GM12878 (cell line): Measurements from ENCODE around the gene IQSEC2. TPM values are rescaled to one million over a fixed set of nuclear protein-coding genes. Genes with fewer than 3 reads are reported as not detected.

ENCODE experiments used
- ATAC-seq: fragments of 200-7000 bp; cut with Tn5 transposase; 3 replicates; pipeline ENCODE4 v1.9.1; 2020; ENCODE audit warnings: mild to moderate bottlenecking, moderate library complexity
- BruUV-seq: library from RNA; stranded (reverse); fragments of 400-500 nt; replicated peaks from 2 replicates; lab custom pipeline; 2021; lab: Mats Ljungman, UMichigan
- CTCF ChIA-PET: fragments of 300-600 bp; sonication (Branson Sonifier 250); formaldehyde crosslinking; extraction: SDS; loops from one replicate; lab custom pipeline; 2021; ENCODE audit warnings: inconsistent platforms; lab: Yijun Ruan, JAX
- POLR2A ChIA-PET: fragments of 350-600 bp; formaldehyde crosslinking; extraction: SDS; loops from one replicate; lab custom pipeline; 2021; ENCODE audit warnings: inconsistent platforms; lab: Charles Lee
- RAD21 ChIA-PET: fragments of 300-600 bp; sonication (Branson Sonifier 250); formaldehyde crosslinking; loops from one replicate; lab custom pipeline; 2023; ENCODE audit warnings: antibody characterized with exemption; ENCODE audit not compliant: unreplicated experiment; lab: Charles Lee
- SMC1A ChIA-PET: fragments of 300-600 bp; sonication (Branson Sonifier 250); formaldehyde crosslinking; loops from one replicate; lab custom pipeline; 2023; ENCODE audit not compliant: unreplicated experiment, uncharacterized antibody; lab: Charles Lee
- DNase-seq: peaks from one replicate; pipeline ENCODE4 v3.0.0-alpha.2; 2011; ENCODE audit warnings: low read depth, low spot score
- FAIRE-seq: peaks from 3 replicates; lab custom pipeline; 2011; peaks lifted over from hg19 to GRCh38; lab: Jason Lieb, UNC
- H2AFZ ChIP-seq: 2 replicates; pipeline ENCODE4 v1.6.0; 2011; ENCODE audit warnings: low read depth, low read length, control low read depth; ENCODE audit not compliant: control insufficient read depth
- H3K27ac ChIP-seq: 2 replicates; pipeline ENCODE4 v1.5.1; 2011; ENCODE audit warnings: control low read depth; ENCODE audit not compliant: control insufficient read depth, insufficient read depth
- H3K27me3 ChIP-seq, 2 experiments: replicated peaks in 1 of 2; 2 replicates each; pipeline versions ENCODE4 v1.6.0 to v1.6.1; 2011; ENCODE audit warnings: low read length in 1 of 2; ENCODE audit not compliant: control insufficient read depth in 2 of 2, insufficient read depth in 2 of 2
- H3K36me3 ChIP-seq, 2 experiments: 2 replicates each; pipeline ENCODE4 v1.5.1; 2011; ENCODE audit warnings: low read length in 1 of 2; ENCODE audit not compliant: control insufficient read depth in 2 of 2, insufficient read depth in 2 of 2
- H3K4me1 ChIP-seq: 2 replicates; pipeline ENCODE4 v1.6.1; 2011; ENCODE audit warnings: mild to moderate bottlenecking, low read length, moderate library complexity, mixed read lengths; ENCODE audit not compliant: control insufficient read depth, insufficient read depth
- H3K4me2 ChIP-seq: 2 replicates; pipeline ENCODE4 v1.6.0; 2011; ENCODE audit warnings: control low read depth; ENCODE audit not compliant: control insufficient read depth, insufficient read depth
- H3K4me3 ChIP-seq: fragments of 200-600 bp; sonication (generic); 2 replicates; pipeline ENCODE4 v1.5.1; 2016
- H3K79me2 ChIP-seq: 2 replicates; pipeline ENCODE4 v1.6.0; 2011; ENCODE audit warnings: low read length; ENCODE audit not compliant: control insufficient read depth, insufficient read depth
- H3K9ac ChIP-seq: 2 replicates; pipeline ENCODE4 v1.8.0; 2011; ENCODE audit warnings: low read length, control low read depth, mixed read lengths; ENCODE audit not compliant: control insufficient read depth, insufficient read depth
- H3K9me3 ChIP-seq: replicated peaks from 3 replicates; pipeline ENCODE4 v1.5.1; 2011; ENCODE audit warnings: mild to moderate bottlenecking, low read length; ENCODE audit not compliant: control insufficient read depth, insufficient read depth
- H4K20me1 ChIP-seq: 2 replicates; pipeline ENCODE4 v1.6.0; 2011; ENCODE audit not compliant: control insufficient read depth, insufficient read depth
- CBX3 ChIP-seq: fragments of 200-600 bp; sonication (generic); IDR thresholded peaks from 2 replicates; pipeline ENCODE4 v1.6.1; 2016; ENCODE audit warnings: low read depth, borderline replicate concordance
- ESRRA ChIP-seq: IDR thresholded peaks from 2 replicates; pipeline ENCODE4 v1.6.1; 2012; ENCODE audit warnings: mild to moderate bottlenecking, low read length, improper control_type of control experiment
- KDM1A ChIP-seq: fragments of 200-600 bp; sonication (generic); IDR thresholded peaks from 2 replicates; pipeline ENCODE4 v1.6.1; 2016; ENCODE audit warnings: borderline replicate concordance
- MTA2 ChIP-seq: fragments of 450-650 bp; IDR thresholded peaks from 2 replicates; pipeline ENCODE4 v1.6.1; 2016; ENCODE audit warnings: low read depth, mild to moderate bottlenecking, moderate library complexity
- NR2F1 ChIP-seq: fragments of 450-650 bp; conservative IDR thresholded peaks from 2 replicates; pipeline ENCODE4 v1.6.1; 2017; ENCODE audit warnings: mild to moderate bottlenecking
- RCOR1 ChIP-seq: conservative IDR thresholded peaks from 2 replicates; pipeline ENCODE4 v1.6.1; 2012; ENCODE audit warnings: low read depth, low read length, improper control_type of control experiment
- SMARCA5 ChIP-seq: fragments of 450-650 bp; IDR thresholded peaks from 2 replicates; pipeline ENCODE4 v1.6.1; 2017; ENCODE audit warnings: mild to moderate bottlenecking
- SUPT20H ChIP-seq: IDR thresholded peaks from 2 replicates; pipeline ENCODE4 v1.6.1; 2011; ENCODE audit warnings: low read depth, mild to moderate bottlenecking, low read length, moderate library complexity, borderline replicate concordance; ENCODE audit not compliant: control insufficient read depth
- TCF7 ChIP-seq: IDR thresholded peaks from 2 replicates; pipeline ENCODE4 v1.6.1; 2014; ENCODE audit warnings: antibody characterized with exemption, borderline replicate concordance
- ZNF622 ChIP-seq: fragments of 450-650 bp; IDR thresholded peaks from 2 replicates; pipeline ENCODE4 v1.6.1; 2017; ENCODE audit warnings: mild to moderate bottlenecking, inconsistent platforms
- WGBS: methylation state at CpG from one replicate; pipeline ENCODE4 v1.1.6; 2016; ENCODE audit warnings: low lambda C conversion rate; ENCODE audit not compliant: insufficient replicate concordance, insufficient coverage; ENCODE audit errors: missing lambda C conversion rate; 5-methylcytosine and 5-hydroxymethylcytosine counted together
- in situ Hi-C: fragments of 300-500 bp; cut with MboI; formaldehyde crosslinking; loops from 9 replicates; pipeline ENCODE4 v1.14.3; 2018; ENCODE audit warnings: mixed read lengths
- intact Hi-C: fragments of 100-400 bp; cut with micrococcal nuclease; formaldehyde crosslinking; loops from one replicate; pipeline ENCODE4 v1.14.2; 2022; ENCODE audit not compliant: unreplicated experiment
- polyA plus RNA-seq, 11 experiments: library from polyadenylated mRNA; depleted of rRNA in 4 of 11; unstranded in 6 of 11; stranded (reverse) in 5 of 11; fragments of >200 nt; fragmentation: Nextera tagmentation in 4 of 11; fragmentation: Illumina TruSeq in 1 of 11; extraction: Ambion mirVana in 4 of 11; extraction: Trizol in 1 of 11; gene quantifications; 1 replicate in 1 of 11; 2 replicates in 10 of 11; pipeline versions ENCODE4 v1.2.1 to v1.2.3, GENCODE V29; 2011 to 2016; ENCODE audit warnings: inconsistent platforms in 2 of 11, missing spikeins in 2 of 11, low read depth in 1 of 11
- total RNA-seq, 4 experiments: library from RNA; depleted of rRNA in 3 of 4; stranded (reverse); fragments of >200 nt in 3 of 4; fragmentation: Illumina TruSeq in 1 of 4; extraction: Trizol in 1 of 4; gene quantifications; 2 replicates each; pipeline versions ENCODE4 v1.2.1 to v1.2.3, GENCODE V29; 2013 to 2021
- TF ChIP-seq, protein P1 (sequence below): IDR thresholded peaks from 2 replicates; pipeline ENCODE4 v1.6.1; 2011; ENCODE audit warnings: low read depth, low read length, improper control_type of control experiment, borderline replicate concordance
- TF ChIP-seq, protein P2 (sequence below): IDR thresholded peaks from 2 replicates; pipeline ENCODE4 v1.6.1; 2012; ENCODE audit warnings: low read length, inconsistent platforms
- TF ChIP-seq, protein P3 (sequence below): fragments of 450-650 bp; IDR thresholded peaks from 2 replicates; pipeline ENCODE4 v1.6.1; 2017; ENCODE audit warnings: borderline replicate concordance

IQSEC2 gene
- total and polyA plus RNA-seq, 10 of the 15 experiments (the other 5 are each of a cell fraction or from before 2014, with no cell fraction given), result 0.01 to 0.23 (median 0.04) TPM; not detected in 3

DNA sequence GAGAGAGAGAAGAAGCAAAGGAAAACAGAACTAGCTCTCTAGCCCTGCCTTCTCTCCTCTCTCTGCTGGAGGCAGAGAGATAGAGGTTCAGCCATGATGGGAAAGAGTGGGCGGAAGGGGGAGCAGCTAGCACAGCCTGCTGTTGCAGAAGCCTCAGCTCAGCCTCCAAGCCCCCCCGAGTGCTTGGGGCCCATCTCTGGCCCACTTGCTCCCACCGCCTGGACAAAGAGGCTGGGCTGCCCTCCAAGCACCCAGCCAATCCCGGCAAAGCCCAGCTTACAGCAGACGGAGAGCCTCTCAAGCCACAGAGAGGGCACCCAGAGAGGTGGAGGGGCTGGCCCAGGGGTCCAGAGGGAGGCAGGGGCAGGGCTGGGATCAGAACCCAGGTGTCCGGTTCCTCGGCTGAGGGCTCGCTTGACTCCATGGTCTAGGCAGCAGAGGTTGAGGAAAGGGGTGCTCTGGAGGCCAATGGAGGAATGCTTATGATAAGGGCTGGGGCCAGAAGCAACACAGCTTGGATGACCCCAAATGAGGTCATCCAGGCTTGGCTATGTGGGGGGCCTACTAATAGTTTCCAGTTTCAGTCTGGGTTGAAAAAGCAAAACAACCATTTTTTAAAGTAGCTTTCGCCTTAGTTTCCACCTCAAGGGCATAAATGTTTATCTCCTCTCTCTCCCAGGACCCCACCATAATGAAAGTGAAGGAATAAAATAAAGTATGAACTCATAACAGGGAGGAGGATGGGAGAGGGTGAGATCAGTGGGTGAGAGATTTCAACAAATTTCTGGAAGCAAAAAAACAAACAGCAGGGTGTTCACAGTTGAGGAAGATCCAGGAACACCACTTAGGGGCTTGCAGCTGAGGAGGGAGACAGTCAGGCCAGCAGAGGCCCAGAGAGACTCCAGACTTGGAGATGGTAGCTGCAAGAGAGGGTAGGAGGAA lies 24.9 kb upstream of the IQSEC2 start:
- Histone ChIP-seq H3K36me3 (no peaks in the 10 kb centered on the region), H3K9ac (no peak overlapping the region), H3K27me3 (no peaks in the 10 kb centered on the region), H3K27ac (no peak overlapping the region), H3K4me3 (no peak overlapping the region), H3K9me3 (no peaks in the 10 kb centered on the region), H3K79me2 (no peaks in the 10 kb centered on the region), H3K4me2 (no peak overlapping the region), H4K20me1 (no peaks in the 10 kb centered on the region), H2AFZ (no peak overlapping the region), H3K4me1 (no peaks in the 10 kb centered on the region)
- intact Hi-C loops, result no loop called here
- DNase-seq, result no peak
- TF ChIP-seq SMARCA5 (no peak), CBX3 (no peak), NR2F1 (no peak), SUPT20H (no peak), TCF7 (no peak), RCOR1 (no peak), KDM1A (no peak), MTA2 (no peak), ESRRA (no peak), ZNF622 (no peak)
- TF ChIP-seq, protein P1, sequence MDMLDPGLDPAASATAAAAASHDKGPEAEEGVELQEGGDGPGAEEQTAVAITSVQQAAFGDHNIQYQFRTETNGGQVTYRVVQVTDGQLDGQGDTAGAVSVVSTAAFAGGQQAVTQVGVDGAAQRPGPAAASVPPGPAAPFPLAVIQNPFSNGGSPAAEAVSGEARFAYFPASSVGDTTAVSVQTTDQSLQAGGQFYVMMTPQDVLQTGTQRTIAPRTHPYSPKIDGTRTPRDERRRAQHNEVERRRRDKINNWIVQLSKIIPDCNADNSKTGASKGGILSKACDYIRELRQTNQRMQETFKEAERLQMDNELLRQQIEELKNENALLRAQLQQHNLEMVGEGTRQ, result no peak
- TF ChIP-seq, protein P2, sequence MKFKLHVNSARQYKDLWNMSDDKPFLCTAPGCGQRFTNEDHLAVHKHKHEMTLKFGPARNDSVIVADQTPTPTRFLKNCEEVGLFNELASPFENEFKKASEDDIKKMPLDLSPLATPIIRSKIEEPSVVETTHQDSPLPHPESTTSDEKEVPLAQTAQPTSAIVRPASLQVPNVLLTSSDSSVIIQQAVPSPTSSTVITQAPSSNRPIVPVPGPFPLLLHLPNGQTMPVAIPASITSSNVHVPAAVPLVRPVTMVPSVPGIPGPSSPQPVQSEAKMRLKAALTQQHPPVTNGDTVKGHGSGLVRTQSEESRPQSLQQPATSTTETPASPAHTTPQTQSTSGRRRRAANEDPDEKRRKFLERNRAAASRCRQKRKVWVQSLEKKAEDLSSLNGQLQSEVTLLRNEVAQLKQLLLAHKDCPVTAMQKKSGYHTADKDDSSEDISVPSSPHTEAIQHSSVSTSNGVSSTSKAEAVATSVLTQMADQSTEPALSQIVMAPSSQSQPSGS, result no peak
- TF ChIP-seq, protein P3, sequence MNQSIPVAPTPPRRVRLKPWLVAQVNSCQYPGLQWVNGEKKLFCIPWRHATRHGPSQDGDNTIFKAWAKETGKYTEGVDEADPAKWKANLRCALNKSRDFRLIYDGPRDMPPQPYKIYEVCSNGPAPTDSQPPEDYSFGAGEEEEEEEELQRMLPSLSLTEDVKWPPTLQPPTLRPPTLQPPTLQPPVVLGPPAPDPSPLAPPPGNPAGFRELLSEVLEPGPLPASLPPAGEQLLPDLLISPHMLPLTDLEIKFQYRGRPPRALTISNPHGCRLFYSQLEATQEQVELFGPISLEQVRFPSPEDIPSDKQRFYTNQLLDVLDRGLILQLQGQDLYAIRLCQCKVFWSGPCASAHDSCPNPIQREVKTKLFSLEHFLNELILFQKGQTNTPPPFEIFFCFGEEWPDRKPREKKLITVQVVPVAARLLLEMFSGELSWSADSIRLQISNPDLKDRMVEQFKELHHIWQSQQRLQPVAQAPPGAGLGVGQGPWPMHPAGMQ, result no peak
- FAIRE-seq, result no peak
- ChIA-PET CTCF (interaction anchor here (0.8 to 3.2 kb wide), 3 partner anchors 11 to 27 kb away, joined by 3 to 18 read pairs (median 3); no protein-coding TSS in a partner anchor), SMC1A (interaction anchor here (1.3 to 2.0 kb wide), 2 partner anchors 8 to 130 kb away, joined by 3 to 4 read pairs; no protein-coding TSS in a partner anchor), RAD21 (no interaction called here), POLR2A (no interaction called here)
- 51% methylated on average over 8 of the region's 9 CpGs for WGBS
- no peak for ATAC-seq
- no TSS peak for BruUV-seq
- in situ Hi-C loops, result no loop called here
